COLO829 (cell line): ENCODE measurements around the gene COLEC12.
"Not testable (repeated sequence)": the region's sequence is repeated elsewhere in the genome, so short reads cannot be mapped to it uniquely, and the experiment has no call there.

ENCODE experiments used
- DNase-seq: peaks from one replicate; pipeline ENCODE4 v3.0.0; 2012; ENCODE audit warnings: low spot score

The COLEC12 gene

DNA sequence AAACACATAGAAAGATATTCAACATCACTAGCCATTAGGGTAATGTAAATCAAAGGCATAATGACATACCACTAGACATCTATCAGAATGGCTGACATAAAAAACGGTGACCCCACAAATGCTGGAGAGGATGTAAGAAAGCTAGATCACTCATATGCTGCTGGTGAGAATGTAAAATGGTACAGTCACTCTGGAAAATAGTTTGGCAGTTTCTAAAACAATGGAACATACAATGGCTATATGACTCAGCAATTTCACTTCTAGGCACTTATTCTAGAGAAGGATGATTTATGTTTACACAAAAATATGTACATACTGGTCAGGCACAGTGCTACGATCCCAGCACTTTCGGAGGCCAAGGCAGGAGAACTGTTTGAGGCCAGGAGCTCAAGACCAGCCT is 87.3 kb downstream of the COLEC12 start:
- DNase-seq: no peak

DNA sequence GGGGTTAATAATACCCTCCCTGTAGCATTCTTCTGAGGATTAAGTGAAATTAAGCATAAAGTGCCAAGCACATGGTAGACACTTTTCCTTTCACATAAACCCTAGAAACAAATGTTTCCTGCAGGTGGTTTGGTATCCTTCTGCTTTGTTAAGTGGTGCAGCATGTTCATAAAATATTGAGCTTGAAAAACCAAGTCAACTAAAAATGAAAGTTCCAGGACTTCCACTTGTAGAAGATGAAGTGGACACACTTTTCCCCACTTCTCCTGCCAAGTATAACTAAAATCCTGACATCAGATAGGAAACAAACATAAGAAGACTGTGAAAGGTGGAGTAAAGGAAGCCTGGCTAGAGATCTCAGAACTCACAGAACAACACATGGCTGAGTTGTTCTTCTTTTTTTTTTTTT is 90.5 kb downstream of the COLEC12 start:
- no peak for DNase-seq

DNA sequence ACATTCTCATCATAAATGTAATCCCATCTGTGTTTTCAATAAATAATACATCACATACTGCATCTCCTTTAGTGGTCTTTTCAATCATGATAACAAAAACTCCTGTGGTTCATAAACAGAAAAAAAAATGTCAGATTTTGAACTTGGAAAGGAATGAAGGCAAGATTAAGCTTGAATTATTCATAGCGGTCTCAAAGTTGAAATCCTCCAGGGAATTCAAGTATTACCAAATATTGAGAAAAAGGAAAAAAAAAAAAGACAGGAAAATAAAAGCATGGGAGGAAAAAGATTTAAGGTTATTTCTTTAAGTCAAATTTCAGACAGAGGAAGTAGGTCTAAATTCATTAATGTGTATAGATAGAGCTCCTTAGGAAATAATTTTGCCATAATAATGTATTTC is 92.1 kb downstream of the COLEC12 start:
- no peak for DNase-seq

DNA sequence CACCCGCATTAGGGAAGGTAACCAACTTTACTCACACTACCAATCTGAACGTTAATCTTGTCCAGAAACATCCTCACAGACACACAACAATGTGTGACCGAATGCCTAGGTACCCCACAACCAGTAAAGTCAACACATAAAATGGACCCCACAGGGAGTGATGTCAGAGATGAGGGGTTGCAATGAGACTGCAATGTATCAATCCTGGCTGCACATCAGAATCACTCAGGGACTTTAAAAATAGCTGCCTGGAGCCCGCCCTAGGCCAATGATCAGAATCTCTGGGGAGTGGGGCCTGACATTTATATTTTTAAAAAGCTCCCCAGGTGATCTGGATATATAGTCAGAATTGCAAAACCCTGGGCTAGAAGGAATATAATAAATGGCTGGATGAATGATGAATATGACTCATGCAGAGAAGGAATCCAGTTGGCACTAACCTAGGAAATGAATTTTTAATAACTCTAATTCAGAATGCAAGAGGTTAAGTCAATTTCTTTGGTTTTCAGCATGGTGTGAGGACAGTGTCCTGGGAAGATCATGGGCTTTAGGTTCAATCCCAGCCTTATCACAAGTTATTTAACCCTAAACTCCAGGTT is 92.8 kb downstream of the COLEC12 start:
- no peak for DNase-seq

DNA sequence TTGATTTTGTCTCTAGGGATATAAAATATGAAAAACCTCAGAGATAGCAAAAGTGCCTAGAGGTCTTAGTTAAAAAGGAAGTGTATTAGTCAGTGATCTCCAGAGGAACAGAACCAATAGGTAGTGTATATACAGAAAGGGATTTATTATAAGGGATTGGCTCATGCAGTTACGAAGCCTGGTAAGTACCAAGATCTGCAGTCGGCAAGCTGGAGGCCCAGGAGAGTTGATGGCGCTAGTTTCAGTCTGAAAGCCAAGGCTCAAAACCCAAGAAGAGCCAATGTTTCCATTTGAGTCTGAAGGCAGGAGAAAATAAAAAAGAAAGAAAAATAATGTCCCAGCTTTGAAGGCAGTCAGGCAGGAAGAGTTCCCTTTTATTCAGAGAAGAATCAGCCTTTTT is 93.3 kb downstream of the COLEC12 start:
- DNase-seq: no peak

DNA sequence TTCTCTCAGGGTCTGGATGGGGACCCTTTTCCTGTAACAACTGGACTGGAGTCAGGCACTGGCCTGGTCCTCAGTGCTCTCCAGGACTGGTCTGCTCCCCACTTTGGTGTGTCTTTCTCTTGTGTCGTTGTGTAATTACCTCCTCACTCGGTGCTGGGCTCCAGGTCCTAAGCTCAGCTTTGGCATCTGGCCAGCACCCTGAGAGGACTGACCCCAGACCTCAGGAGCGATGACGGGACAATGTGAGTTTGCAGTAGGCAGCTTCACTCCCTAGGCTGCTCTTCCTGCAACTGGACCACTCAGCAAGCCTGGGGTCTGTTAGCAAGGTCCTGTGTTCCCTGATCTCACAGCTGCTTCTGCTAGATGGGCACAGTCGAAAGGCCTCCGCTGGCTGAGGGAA is 93.8 kb downstream of the COLEC12 start:
- DNase-seq: no peak

DNA sequence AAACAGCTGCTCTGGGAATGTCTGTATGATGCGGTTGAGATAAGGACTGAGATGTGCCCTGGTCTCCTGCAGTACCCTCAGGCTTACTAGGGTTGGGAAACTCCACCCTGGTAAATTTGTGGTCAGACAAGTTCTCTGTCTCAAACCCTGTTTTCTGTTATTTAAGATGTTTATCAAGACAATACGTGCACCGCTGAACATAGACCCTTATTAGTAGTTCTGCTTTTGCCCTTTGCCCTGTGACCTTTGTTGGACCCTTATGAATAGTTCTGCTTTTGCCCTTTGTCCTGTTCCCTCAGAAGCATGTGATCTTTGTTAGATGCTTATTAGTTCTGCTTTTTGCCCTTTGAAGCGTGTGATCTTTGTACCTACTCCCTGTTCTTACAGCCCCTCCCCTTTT is 95.5 kb downstream of the COLEC12 start:
- DNase-seq: not testable (repeated sequence)

DNA sequence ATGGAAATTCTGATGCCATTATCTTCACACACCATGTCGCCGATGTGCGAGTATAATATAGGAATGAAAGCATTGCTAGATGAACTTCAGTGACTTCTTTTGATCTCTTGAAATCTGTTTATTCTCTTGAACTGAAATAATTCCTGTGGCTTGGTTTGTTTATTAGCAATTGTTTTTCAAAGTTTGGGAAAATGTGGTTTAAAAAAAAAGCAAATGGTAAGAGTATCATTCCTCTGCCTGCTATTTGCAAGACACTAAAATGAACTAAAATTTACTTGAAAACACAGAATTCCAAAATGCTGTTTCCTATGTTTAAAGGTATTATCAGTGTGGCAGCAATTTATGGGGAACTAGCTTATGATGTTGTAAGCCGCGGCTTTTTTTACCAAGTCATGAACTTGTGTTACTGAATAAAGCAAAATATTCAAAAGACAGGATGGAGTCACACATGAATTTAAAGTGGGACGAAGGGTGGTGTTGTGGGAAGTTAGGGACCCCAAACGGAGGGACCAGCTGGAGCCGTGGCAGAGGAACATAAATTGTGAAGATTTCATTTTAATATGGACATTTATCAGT is 96.4 kb downstream of the COLEC12 start:
- DNase-seq: no peak

DNA sequence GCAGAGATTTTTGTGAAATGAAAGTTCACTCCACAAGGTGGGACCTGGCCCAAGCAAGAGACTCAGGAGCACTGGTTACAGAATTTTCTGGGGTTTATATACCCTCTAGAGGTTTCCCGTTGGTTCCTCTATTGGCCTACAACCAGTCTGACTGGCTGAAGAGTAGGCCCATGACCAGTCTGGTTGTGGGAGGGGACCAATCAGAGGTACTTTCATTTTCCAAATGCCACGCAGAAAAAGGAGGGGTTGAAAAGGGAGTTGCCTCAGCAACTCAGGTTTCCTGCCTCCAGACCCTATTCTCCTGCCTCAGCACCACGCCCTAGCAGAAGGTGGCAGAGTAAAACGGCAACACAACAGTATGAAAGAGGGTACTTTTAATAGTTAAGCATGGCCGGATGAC is 98.4 kb downstream of the COLEC12 start:
- DNase-seq: no peak

DNA sequence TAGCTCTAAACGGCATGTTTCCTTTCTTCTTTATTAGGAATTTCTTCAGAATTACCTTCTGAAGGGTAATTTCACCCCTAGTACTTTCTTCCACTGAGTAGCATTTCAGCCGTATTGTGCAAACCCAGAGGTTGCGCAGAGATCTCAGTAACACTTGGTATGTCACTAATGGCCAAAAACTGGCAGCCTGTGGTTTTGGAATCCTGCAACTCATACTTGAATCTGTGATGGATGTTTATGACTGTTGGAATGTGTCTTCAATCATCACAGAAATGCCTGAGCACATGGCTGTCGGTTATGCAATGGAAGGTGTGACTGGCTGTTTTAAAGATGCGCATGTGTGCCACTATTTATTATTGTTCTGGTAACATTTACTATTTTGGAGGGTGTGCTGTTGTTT is 100.0 kb downstream of the COLEC12 start:
- DNase-seq: no peak

DNA sequence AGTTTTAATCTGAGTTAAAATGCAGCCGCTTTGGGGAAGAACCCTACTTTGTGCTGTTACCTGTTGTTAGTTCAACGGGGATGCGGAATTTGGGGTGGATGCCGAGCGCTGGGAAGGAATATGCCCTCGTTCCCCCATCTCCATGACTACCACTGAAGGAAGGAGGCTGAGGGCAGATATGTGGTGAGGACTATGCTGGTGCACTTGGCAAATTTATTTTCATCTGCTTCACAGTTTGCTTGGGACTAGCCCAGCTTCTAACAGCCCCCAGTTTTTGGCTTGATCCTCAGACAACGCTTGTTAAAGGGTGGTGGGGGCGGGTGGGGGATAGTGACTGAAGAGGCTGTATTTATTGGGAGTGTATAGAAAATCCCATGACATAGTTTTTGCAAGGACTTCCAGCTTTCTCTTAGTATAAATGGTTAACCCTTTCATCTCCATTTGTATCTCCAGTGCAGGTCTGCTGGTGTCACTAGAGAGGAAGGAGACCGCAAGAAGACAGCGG is 100.8 kb downstream of the COLEC12 start:
- DNase-seq: no peak

DNA sequence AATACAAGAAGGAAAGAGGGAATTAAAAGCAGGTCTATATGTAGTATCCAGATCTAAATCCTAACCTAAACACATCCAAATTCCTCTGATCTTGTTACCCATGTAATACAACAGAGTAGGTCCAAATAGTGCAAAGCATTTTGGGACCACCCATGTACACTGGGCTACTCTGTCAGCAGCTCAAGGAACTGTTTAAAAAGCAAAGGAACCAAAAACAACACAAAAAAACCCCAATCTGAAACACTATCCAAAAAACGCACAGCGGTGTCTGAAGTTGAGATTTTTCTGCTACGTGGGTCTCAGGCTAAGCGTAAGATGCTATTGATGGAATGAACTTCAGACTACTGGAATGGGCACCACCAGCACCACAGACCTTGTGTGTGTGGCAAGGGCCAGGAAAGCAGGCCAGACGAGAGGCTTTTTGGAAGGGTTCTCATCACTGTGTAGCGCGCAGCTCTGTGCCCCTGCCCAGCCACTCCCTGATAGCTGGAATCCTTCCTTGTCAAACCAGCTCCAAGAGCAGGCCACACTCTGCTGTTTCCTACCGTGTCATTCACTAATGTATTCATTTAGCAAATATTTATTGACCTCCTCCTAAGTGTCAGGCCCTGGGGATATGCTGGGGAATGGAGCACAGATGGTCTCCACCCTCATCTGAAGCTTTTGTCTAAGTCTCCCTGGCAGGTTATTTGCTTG is 101.4 kb downstream of the COLEC12 start:
- no peak for DNase-seq

DNA sequence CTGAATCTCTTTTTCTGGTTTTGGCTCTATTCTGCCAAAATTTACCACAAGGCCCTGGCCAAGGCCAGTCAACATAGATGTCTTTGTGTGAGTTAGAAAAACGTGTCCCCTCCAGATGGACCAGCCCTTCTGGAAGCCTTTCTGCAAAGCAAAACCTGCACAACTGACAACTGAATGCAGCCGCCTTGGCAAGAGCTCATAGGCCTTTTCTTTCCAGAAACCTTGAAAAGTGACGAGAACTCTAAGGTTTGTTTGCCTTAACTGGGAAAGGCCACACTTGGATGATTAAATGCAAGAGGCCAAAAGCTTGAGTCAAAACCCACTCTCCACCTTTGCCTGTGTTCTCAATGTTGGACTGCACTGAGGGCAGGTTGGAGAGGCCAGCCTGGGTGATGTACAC is 103.9 kb downstream of the COLEC12 start:
- DNase-seq: no peak

DNA sequence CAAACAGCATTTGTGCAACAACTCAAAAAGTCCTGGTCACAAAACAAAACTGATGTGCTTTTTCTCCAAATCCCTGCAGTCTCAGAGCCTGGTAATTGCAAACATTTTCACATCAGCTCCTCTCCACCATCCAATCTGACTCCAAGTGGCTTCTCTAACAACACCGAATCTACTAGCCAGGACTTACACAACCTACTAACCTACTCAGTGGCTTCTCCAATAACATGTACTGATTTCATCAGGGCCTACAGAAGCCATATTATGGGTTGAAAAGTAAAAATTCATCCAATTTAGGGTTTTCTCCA is 104.3 kb downstream of the COLEC12 start:
- DNase-seq: no peak

DNA sequence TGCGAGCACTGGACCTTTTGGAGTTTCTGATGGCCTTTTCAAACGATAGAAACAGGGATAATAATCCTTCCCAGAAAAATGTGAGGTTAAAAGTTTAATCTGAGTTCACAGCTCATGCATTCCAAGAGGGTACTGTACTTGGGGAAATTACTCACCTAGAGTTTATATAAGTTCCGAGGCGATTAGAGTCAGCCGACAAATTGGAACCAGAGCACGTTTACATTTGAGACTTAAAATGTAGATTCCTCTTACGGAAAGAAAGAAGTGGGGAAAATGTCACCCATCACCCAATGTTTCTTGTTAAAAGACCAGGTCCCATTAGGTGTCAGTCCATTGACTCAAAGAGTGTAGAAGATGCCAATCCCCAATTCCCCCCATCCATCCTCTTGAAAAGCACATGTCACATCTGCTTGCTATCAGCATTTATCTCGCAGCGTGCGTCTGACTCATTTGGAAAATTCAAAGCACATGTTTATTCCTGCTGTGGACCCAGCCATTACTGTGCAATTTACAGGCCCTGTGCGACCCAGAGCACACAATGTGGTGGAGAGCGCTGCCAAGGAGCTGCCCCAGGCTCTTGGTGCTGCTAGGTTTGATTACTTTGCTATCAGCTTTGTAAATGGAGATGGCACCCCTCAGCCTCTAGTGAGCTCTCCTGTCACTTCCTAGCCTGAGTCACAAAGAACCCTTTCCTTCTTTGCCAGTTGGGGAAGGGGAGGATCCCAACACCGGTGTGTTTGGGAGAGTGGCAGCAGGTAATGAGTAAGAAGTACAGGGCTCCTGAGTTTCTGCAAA is 104.8 kb downstream of the COLEC12 start:
- DNase-seq: no peak

DNA sequence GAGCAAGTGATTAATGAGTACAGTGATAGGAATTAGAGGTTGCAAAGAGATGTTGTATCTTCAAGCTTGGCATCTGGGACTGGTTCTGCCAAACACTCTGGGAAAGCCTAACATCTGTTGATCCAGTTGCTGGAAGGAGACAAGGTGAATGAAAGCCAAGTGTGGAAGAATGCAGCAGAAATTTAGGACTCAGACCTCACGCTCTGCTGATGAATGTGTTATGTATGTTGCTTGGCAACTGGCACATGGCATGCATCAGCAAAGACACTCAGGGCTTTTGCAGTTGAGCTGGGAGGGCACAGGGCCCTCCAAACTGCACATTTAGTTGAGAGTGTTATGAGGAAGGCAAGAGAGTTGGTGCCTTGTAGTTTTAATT is 105.5 kb downstream of the COLEC12 start:
- no peak for DNase-seq

DNA sequence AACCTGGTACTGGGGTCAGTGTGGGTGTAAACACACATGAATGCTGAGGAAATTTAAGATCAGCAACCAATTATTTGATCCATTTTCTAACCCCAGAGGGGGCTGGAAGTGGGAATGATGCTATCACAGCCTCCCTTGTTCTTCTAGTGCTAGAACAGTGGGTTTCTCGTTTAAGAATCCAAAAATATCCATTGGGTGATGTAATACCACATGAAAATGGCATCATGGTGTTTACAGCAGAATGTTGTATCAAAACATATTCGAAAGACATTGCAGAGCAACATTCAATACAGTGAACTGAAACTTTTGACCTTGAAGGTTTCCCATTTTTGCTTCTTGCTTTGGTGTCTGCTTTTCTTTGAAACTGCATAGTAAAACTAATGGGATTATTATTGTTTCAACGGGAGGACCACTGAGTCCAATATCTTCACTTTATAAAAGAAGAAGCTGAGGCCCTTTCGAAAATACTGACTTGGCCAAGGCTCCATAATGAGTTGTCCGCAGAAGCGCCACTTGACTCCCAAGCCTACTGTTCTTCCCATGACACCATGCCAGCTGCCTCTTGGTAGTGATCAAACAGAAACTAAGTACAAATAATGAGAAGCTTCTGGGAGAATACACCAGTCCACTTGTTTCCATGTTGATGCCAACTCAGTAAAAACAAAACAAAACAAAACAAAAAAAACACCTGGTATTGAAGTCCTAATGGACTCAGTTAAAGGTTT is 106.1 kb downstream of the COLEC12 start:
- DNase-seq: no peak

DNA sequence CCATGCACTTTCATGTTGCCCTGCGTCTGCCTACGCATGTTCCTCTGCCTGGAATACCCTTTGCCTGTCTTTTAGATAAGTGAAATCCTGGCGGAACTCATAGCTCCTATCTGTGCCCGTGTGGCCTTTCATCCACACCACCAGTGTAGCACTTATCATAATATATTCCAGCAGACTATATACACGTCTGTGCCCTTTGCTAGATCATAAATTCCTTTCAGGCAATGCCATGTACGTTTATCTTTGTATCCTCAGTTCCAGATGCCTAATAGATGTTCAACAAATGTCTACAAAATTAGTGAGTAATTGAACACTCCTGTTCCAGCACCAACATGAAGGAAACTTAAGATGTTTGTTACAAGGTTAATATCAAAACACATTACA is 106.9 kb downstream of the COLEC12 start:
- DNase-seq: no peak

DNA sequence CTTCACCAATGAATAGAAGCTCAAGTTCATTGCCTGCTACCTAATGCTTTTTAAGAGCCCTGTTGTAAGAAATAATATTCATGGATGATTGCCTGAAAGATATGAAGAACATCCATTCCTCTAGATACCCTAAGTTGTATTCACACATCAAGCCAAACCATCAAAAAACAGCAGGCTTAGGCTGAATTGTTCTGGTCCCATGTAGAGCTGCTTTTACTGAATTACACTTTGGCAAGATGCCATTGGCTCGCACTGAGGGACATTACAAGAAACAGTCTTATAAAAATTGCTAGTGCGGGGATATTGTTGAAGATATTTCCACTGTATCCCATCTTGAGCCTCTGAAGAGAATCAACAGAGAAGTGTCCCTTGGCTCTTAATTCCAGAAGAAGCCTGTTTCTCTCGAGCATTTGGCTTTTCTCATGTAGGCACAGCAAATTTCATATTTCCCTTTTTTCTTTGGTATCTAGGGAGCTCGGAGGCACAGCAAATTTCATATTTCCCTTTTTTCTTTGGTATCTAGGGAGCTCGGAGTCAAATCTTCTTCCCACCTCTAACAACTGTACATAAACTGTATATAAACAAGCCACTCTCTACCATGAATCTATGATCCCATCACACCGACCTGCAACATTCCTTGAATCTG is 107.5 kb downstream of the COLEC12 start:
- no peak for DNase-seq

DNA sequence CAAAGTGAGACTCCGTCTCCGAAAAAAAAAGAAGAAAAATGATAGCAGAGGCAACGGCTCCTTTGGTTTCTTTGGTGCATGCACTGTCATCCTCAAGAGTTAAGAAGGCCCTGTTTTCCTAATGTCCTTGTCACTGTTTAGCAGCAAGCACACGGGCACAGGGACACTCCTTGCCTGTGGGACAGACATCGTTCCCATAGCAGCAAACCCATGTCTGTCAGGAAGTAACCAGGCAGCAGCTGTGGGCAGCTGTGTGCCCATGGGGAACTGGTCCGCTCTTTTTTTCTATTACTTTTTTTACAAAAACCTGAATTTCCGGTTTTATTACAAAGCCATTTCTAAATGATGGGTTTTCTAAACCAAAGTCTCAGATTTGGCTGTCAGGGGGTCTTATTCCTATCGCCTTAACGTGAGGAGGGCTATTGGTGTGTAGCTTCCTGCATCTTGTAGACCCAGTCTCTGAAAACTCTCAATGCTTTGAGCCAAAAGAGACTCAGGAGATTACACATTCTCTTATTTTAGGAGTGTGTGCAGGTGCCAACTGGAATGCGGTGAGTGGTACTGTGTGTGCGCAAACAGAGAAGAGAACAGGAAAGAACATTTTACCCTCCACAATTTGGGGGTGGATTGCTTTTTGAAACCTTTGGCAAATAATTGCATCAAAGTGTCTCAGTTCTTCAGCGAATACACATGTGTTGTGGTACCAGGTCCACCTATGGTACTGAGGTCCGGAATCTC is 109.6 kb downstream of the COLEC12 start:
- DNase-seq: no peak

DNA sequence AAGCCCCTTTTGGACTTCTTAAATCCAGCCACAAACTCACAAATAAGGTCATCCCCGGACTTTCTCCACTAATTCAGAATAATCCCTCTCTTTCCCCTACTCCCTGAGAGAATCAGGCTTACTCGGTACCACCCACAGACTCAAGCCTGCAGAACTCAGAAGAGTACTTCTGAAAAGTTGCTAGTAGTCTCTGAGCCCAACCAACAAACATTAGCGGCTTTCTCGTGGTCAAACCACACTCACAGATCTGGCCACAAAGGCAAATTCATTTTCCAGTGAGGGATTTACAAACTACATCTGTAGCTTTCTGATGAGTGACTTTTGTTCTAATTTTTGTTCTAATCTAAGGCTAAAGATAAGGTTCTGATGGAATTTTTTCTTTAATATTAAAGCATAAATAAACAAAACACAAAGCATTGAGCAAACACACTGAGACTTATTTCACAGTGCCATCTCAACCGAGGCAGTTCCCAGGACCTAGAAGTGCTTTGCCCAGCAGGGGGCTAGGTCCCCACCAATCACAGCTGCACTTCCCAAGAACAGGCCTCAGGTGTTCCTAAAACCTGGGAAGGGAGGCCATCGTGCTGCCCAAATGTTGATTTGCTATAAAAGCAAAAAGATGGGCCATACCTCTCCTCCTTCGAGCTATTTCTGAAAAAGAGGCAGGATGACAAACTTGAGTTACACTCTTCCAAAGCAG is 110.7 kb downstream of the COLEC12 start:
- DNase-seq: no peak
